K562 (cell line): ENCODE measurements around the gene ADSS2. TPM values are rescaled to one million over a fixed set of nuclear protein-coding genes. Genes with fewer than 3 reads are reported as not detected.
A peak's percentile ranks its signal among the peaks of the same experiment; 100 is the strongest.

ENCODE experiments used
- ATAC-seq: fragments of 200-7000 bp; cut with Tn5 transposase; 3 replicates; pipeline ENCODE4 v1.9.1; 2020; ENCODE audit warnings: moderate library complexity
- BruUV-seq: library from RNA; stranded (reverse); fragments of 400-500 nt; replicated peaks from 2 replicates; lab custom pipeline; 2021; lab: Mats Ljungman, UMichigan
- CTCF ChIA-PET: fragments of 300-600 bp; formaldehyde crosslinking; extraction: SDS; loops from one replicate; lab custom pipeline; 2021; ENCODE audit warnings: low intra/inter-chr PET ratio; lab: Yijun Ruan, JAX
- POLR2A ChIA-PET: fragments of 300-600, 350-650 bp; sonication (Branson Sonifier 250); formaldehyde crosslinking; extraction: SDS; loops from one replicate; lab custom pipeline; 2021; ENCODE audit warnings: antibody characterized with exemption, inconsistent platforms; lab: Yijun Ruan, JAX
- DNase-seq, 4 experiments: peaks; one replicate each; pipeline versions ENCODE4 v3.0.0 to v3.0.0-alpha.2; 2011 to 2018; ENCODE audit warnings: low spot score in 3 of 4, mixed read lengths in 3 of 4; ENCODE audit errors: extremely low read depth in 1 of 4
- FAIRE-seq: peaks from 2 replicates; lab custom pipeline; 2011; peaks lifted over from hg19 to GRCh38; lab: Jason Lieb, UNC
- H2AFZ ChIP-seq: 2 replicates; pipeline ENCODE4 v1.6.0; 2011; ENCODE audit warnings: low read depth, low read length, control low read depth, inconsistent platforms
- H3K27ac ChIP-seq: fragments of 200-600 bp; 3 replicates; pipeline ENCODE4 v1.8.0; 2011; ENCODE audit warnings: low read depth, mild to moderate bottlenecking, control low read depth, inconsistent platforms, low read length, moderate library complexity, mixed read lengths; ENCODE audit errors: extremely low read depth
- H3K27me3 ChIP-seq, 2 experiments: fragments of 300-600 bp in 1 of 2; 2 replicates in 1 of 2; 3 replicates in 1 of 2; pipeline versions ENCODE4 v1.6.0 to v1.8.0; 2011; ENCODE audit warnings: inconsistent platforms in 2 of 2, low read length in 2 of 2, mild to moderate bottlenecking in 1 of 2, mixed read lengths in 1 of 2, moderate library complexity in 1 of 2; ENCODE audit not compliant: control insufficient read depth in 2 of 2, insufficient read depth in 2 of 2
- H3K36me3 ChIP-seq: fragments of 300-600 bp; 3 replicates; pipeline ENCODE4 v1.8.0; 2011; ENCODE audit warnings: mild to moderate bottlenecking, low read length, inconsistent platforms; ENCODE audit not compliant: control insufficient read depth, insufficient read depth
- H3K4me1 ChIP-seq, 2 experiments: fragments of 200-600 bp in 1 of 2; replicated peaks in 1 of 2; 2 replicates in 1 of 2; 3 replicates in 1 of 2; pipeline versions ENCODE4 v1.5.1 to v1.8.0; 2011; ENCODE audit warnings: inconsistent platforms in 2 of 2, low read length in 2 of 2, mild to moderate bottlenecking in 1 of 2, mixed read lengths in 1 of 2, moderate library complexity in 1 of 2; ENCODE audit not compliant: control insufficient read depth in 2 of 2, insufficient read depth in 2 of 2
- H3K4me2 ChIP-seq: 2 replicates; pipeline ENCODE4 v1.6.1; 2011; ENCODE audit warnings: low read length, control low read depth, inconsistent platforms, mixed read lengths; ENCODE audit not compliant: insufficient read depth
- H3K4me3 ChIP-seq: fragments of 200-600 bp; sonication (generic), shearing (Covaris generic); 2 replicates; pipeline ENCODE4 v1.5.1; 2016; ENCODE audit warnings: control low read depth, inconsistent platforms
- H3K79me2 ChIP-seq: fragments of 200-600 bp; 3 replicates; pipeline ENCODE4 v1.8.0; 2011; ENCODE audit warnings: low read length, inconsistent platforms; ENCODE audit not compliant: control insufficient read depth, insufficient read depth
- H3K9ac ChIP-seq, 2 experiments: 2 replicates each; pipeline versions ENCODE4 v1.6.0 to v1.6.1; 2011; ENCODE audit warnings: low read depth in 2 of 2, low read length in 2 of 2, control low read depth in 1 of 2, inconsistent platforms in 1 of 2, mild to moderate bottlenecking in 1 of 2, mixed read lengths in 1 of 2; ENCODE audit not compliant: insufficient read depth in 1 of 2
- H3K9me1 ChIP-seq: one replicate; pipeline ENCODE4 v1.6.0; 2011; ENCODE audit warnings: inconsistent platforms, mild to moderate bottlenecking, low read length, moderate library complexity; ENCODE audit not compliant: control insufficient read depth, insufficient read depth
- H3K9me3 ChIP-seq: replicated peaks from 2 replicates; pipeline ENCODE4 v1.5.1; 2011; ENCODE audit warnings: low read depth, low read length, inconsistent platforms; ENCODE audit not compliant: control insufficient read depth, insufficient read depth
- H4K20me1 ChIP-seq: replicated peaks from 2 replicates; pipeline ENCODE4 v1.6.1; 2011; ENCODE audit warnings: low read length, inconsistent platforms, mixed read lengths; ENCODE audit not compliant: control insufficient read depth, insufficient read depth
- ARID3A ChIP-seq: IDR thresholded peaks from 2 replicates; pipeline ENCODE4 v1.6.1; 2012; ENCODE audit warnings: low read depth, low read length, improper control_type of control experiment, borderline replicate concordance
- GTF2B ChIP-seq: IDR thresholded peaks from 2 replicates; pipeline ENCODE4 v1.6.1; 2011; ENCODE audit not compliant: insufficient read length; ENCODE audit errors: extremely low read depth
- HDAC1 ChIP-seq, 2 experiments: fragments of 450-650 bp; IDR thresholded peaks; 2 replicates each; pipeline ENCODE4 v1.6.1; 2016 to 2017; ENCODE audit warnings: inconsistent platforms in 1 of 2, mild to moderate bottlenecking in 1 of 2, moderate library complexity in 1 of 2
- HOMEZ ChIP-seq: fragments of 250-450 bp; sonication (Bioruptor Pico); IDR thresholded peaks from 2 replicates; pipeline ENCODE4 v1.4.0; 2020; ENCODE audit warnings: mild to moderate bottlenecking, moderate library complexity
- SP2 ChIP-seq: IDR thresholded peaks from 2 replicates; pipeline ENCODE4 v1.6.1; 2011; ENCODE audit warnings: mild to moderate bottlenecking, low read depth, low read length, moderate library complexity; ENCODE audit not compliant: poor library complexity, severe bottlenecking; ENCODE audit errors: extremely low read depth
- SUPT5H ChIP-seq: fragments of 450-650 bp; IDR thresholded peaks from 2 replicates; pipeline ENCODE4 v1.6.1; 2016
- ZNF232 ChIP-seq: sonication (generic); formaldehyde crosslinking; IDR thresholded peaks from 2 replicates; pipeline ENCODE4 v1.8.0; 2022; ENCODE audit warnings: mild to moderate bottlenecking, missing genetic modification reagents
- ZNF561 ChIP-seq: fragments of 450-650 bp; formaldehyde crosslinking; conservative IDR thresholded peaks from 2 replicates; pipeline ENCODE4 v1.4.0; 2020; ENCODE audit warnings: mild to moderate bottlenecking, moderate library complexity
- ZNF592 ChIP-seq: fragments of 450-650 bp; IDR thresholded peaks from 2 replicates; pipeline ENCODE4 v1.6.1; 2017; ENCODE audit warnings: antibody characterized with exemption, mild to moderate bottlenecking
- WGBS: fragments of 100-300 bp; shearing (Covaris generic); methylation state at CpG from one replicate; pipeline ENCODE4 v1.1.6; 2016; ENCODE audit warnings: low coverage, mixed read lengths; ENCODE audit not compliant: insufficient coverage; ENCODE audit errors: missing lambda C conversion rate; 5-methylcytosine and 5-hydroxymethylcytosine counted together
- in situ Hi-C: fragments of 300-500 bp; cut with MboI; formaldehyde crosslinking; loops from 4 replicates; pipeline ENCODE4 v1.15.0; 2018; ENCODE audit warnings: inconsistent platforms, mixed read lengths
- intact Hi-C: fragments of 100-400 bp; cut with micrococcal nuclease; formaldehyde crosslinking; loops from 2 replicates; pipeline ENCODE4 v1.14.2; 2022
- polyA plus RNA-seq, 8 experiments: library from polyadenylated mRNA; depleted of rRNA in 4 of 8; stranded (reverse) in 5 of 8; unstranded in 3 of 8; fragments of >200 nt; fragmentation: Nextera tagmentation in 2 of 8; fragmentation: Illumina TruSeq in 1 of 8; extraction: Ambion mirVana in 2 of 8; extraction: Trizol in 1 of 8; gene quantifications; 2 replicates each; pipeline versions ENCODE4 v1.2.1 to v1.2.3, GENCODE V29; 2011 to 2014; ENCODE audit warnings: inconsistent platforms in 1 of 8, missing spikeins in 1 of 8
- total RNA-seq, 7 experiments: library from RNA; depleted of rRNA in 6 of 7; stranded (reverse); fragments of >200 nt in 6 of 7; fragmentation: Illumina TruSeq in 2 of 7; extraction: Trizol in 2 of 7; gene quantifications; 2 replicates each; pipeline versions ENCODE4 v1.2.1 to v1.2.3, GENCODE V29; 2011 to 2021; ENCODE audit warnings: low replicate concordance in 1 of 7

ADSS2 gene
- total and polyA plus RNA-seq, 9 of the 15 experiments (the other 6 are each of a cell fraction or from before 2014, with no cell fraction given): 8.8 to 63.8 (median 59.4) TPM

- no peaks in the 10 kb centered on the region for H3K27me3 ChIP-seq
- ChIA-PET POLR2A (interaction anchor here (0.6 to 0.9 kb wide), 2 partner anchors 10 to 1158 kb away, joined by 3 to 5 read pairs; no protein-coding TSS in a partner anchor), CTCF (no interaction called here)
- TF ChIP-seq HOMEZ (CRISPR knock-in tag) (no peak), ARID3A (no peak), GTF2B (no peak), HDAC1 (IDR thresholded peaks at IDR 0.05) (no peak), SP2 (no peak), ZNF232 (CRISPR knock-in tag) (no peak), SUPT5H (no peak), ZNF592 (no peak), ZNF561 (no peak)
- no peak for FAIRE-seq
- H3K4me2 ChIP-seq: no peak overlapping the region
- in situ Hi-C loops: no loop called here
- no peak overlapping the region for H3K27ac ChIP-seq
- no TSS peak for BruUV-seq
- 58% methylated on average over 6 of the region's 6 CpGs for WGBS
- no peak overlapping the region for H3K4me3 ChIP-seq
- H4K20me1 ChIP-seq: no peaks in the 10 kb centered on the region
- peaks cover 0 to 9% of the 10 kb centered on the region in 2 experiments; a peak in 1 of 5 replicates for H3K4me1 ChIP-seq
- H3K9ac ChIP-seq: no peak overlapping the region
- H3K36me3 ChIP-seq: peaks cover 13% of the 10 kb centered on the region
- intact Hi-C loops: loop anchor here (5.0 kb wide), 1 partner anchor 87 kb away; no protein-coding TSS in a partner anchor
- no peak for DNase-seq
- ATAC-seq: no peak
- peaks cover 8% of the 10 kb centered on the region for H3K9me3 ChIP-seq
- no peaks in the 10 kb centered on the region for H3K9me1 ChIP-seq
- H2AFZ ChIP-seq: peak overlapping the region; percentile 25; the same call in 1 of the 2 replicates
- peaks cover 23% of the 10 kb centered on the region for H3K79me2 ChIP-seq
Measured at GRCh38 chr1:244454412-244454811, 2.7 kb upstream of the ADSS2 start.
